GM12875 (cell line): ENCODE results near the gene FAAP100.

ENCODE experiments used
- H3K4me3 ChIP-seq: one replicate; pipeline ENCODE4 v1.5.1; 2011; ENCODE audit warnings: low read depth, low read length, control low read depth
- TF ChIP-seq, protein P1 (sequence below): IDR thresholded peaks from 2 replicates; pipeline ENCODE4 v1.5.1; 2011; ENCODE audit warnings: low read depth, mild to moderate bottlenecking, control low read depth, inconsistent platforms, low read length, moderate library complexity, borderline replicate concordance; ENCODE audit not compliant: insufficient read depth

Gene FAAP100

DNA sequence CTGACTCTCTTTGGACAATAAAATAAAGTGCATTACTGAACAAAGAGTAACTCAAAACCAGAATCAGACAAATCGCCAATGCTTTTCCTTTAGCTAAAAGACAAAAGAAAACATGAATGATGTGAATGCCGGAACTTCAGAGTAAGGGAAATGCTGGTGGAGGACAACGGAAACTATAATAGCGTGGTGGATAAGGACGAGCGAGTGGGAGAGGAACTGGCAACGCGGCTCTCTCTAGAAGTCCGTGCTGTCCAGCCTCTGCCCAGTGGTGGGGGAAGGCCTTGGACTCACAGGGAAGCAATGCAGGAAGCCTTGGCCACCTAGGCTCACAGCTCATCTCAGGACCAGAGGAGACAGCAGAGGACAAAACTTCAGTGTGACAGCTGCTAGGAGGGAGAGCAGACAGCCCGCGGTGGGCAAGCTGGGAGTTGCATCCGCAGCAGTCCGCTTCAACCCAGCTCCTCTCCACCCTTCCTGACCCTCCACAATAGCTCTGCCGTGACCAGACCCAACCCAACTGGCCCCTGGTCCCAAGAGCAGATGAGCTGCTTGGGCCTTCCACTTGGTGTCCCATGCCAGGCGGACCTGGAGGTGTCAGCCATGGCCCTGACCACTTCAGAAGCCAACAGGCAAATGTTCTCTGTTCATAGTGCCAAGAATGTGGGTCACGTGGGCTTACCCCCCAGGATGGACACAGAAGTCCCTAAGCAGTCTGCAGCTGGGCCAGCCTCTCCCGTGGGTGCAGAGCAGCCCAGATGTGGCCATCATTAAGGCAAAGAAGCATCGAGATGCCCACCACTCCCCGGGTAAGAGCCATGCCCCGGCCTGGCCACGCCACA lies 5.3 kb upstream of the FAAP100 start:
- H3K4me3 ChIP-seq = no peak overlapping the region
- TF ChIP-seq, protein P1, sequence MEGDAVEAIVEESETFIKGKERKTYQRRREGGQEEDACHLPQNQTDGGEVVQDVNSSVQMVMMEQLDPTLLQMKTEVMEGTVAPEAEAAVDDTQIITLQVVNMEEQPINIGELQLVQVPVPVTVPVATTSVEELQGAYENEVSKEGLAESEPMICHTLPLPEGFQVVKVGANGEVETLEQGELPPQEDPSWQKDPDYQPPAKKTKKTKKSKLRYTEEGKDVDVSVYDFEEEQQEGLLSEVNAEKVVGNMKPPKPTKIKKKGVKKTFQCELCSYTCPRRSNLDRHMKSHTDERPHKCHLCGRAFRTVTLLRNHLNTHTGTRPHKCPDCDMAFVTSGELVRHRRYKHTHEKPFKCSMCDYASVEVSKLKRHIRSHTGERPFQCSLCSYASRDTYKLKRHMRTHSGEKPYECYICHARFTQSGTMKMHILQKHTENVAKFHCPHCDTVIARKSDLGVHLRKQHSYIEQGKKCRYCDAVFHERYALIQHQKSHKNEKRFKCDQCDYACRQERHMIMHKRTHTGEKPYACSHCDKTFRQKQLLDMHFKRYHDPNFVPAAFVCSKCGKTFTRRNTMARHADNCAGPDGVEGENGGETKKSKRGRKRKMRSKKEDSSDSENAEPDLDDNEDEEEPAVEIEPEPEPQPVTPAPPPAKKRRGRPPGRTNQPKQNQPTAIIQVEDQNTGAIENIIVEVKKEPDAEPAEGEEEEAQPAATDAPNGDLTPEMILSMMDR = no peak

DNA sequence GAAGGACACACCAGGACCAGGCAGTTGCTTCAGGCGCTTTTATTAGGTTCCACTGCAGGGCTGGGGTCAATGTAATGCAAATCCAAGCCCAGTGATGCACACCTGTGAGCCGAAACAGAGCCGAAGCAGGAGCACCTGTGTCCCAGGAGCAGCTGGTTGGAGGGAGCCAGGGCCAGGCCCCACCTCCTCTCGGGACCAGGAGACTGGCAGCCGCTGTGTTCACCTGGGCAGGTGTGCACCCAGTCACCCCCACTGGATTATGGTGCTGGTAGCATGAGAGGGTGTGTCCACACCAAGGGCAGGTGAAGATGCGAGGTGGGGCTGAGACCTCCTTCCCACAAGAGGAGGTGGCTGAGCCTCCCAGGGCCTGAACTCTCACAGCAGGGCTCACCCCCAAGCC lies 4.7 kb upstream of the FAAP100 start:
- no peak overlapping the region for H3K4me3 ChIP-seq
- TF ChIP-seq, protein P1 = no peak

DNA sequence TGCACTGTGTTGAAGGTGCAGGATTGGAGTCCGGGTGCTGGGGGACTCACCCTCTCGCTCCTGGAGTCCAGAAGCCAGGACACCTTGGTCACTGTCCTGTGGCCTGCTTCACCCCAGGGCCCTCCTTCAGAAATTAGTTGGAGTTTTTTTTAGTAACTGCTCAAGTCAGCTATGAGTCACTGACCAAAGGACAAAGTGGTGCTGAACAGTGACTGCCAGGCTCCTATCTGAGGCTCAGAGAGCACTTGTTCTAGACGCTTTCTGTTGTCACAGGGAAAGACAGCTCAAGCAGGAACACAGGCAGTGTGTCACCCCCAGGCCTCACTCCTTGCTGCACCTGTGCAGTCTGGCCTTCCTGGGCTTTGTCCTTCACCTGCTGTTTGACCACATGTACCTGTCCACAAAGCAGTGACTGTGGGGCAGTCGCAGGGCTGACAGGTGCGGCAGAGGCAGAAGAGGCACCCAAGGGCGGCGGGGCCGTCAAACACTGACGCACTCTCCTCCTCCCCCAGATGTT lies 4.1 kb upstream of the FAAP100 start:
- TF ChIP-seq, protein P1 = no peak
- H3K4me3 ChIP-seq = no peak overlapping the region

DNA sequence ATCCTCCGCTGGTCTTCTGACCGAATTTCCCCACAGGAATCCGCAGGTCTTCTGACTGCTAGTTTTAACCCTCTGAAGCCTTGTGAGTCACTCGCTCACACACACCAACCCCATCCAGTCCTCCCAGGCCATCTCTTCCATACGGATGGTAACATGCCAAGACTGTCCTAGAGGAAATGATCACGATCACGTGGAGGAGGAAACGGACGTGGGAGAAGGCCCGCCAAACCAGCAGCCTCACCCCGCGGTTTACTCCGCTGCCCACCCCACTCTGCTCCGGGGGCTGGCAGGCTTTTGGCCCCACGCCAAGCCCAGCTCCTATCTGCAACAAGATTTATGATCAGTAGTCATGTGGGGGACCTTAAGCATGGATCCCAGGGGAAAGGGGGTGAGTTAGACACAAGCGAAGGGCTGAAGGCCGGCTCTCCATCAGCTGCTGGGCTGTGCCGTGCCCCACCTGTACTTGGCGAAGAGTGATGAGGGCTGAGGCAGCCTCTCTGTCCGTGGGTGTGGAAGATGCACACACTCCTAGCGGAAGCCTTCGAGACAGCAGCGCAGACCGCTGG lies 1.5 kb upstream of the FAAP100 start:
- peak overlapping the region; percentile 91 for H3K4me3 ChIP-seq
- TF ChIP-seq, protein P1 = no peak

DNA sequence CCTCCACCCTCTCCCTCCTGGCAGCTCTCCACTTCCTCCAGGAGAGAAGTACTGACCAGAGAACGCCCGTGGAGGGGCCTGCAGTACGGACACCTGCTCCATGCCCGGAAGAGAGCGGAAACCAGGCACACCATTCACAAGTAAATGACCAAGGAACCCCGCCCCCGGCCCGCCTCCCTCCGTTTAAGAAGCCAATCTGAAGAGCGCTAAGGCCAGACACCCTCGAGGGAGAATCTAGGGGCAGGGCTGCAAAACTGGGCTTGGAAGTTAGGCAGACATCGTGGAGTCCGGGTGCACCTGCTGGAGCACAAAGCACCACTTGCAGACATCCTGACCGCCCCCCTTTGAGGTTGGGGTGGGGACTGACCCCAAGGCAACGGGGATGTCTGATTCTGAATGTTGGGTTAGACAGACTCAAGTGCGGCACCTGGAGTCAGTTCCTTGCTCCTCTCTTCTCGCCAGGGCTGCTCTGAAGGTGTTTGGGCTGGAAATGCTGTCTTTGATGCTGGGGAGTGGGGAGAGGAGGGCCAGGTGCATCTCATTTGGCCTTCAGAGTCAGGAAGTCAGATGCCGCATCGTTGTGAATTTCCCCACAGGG lies 964 bp upstream of the FAAP100 start:
- peak overlapping the region; percentile 91 for H3K4me3 ChIP-seq
- TF ChIP-seq, protein P1 = peak; percentile 19; the same call in 1 of the 2 replicates

DNA sequence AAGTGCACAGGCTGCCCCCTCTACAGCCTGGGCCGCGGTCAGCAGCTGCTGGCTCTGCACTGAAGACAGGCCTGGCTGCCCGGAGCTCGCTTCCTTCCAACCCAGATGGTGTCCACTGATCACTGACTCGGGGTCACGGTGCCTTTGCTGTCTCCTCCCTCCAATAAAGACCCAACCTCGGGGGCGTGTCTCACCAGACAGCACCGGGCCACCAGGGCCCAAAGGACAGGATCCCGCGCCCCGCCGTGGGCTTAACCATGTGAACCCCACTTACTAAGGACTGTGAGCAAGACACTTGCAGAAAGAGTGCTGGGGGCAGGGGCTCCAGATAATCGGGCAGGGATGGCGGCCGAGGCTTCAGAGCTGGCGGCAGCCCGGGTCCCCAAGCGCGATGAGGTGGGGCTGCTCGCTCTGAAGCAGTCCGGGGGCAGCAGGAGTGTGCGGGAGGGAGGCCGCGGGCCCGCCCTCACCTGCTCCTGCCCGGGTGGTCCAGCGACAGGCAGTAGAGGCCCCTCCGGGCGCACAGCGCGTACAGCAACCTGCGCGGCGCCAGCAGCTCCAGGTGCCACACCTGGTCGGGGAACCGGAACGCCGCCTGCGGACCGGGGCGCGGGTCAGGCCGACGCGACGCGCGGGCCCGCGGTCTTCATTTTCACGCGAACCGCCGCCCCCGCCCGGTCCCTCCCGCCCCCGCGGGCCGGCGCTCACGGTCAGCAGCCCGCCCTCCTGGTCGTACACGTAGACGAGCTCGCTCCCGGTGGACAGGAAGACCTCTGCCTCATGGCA lies 502 bp downstream of the FAAP100 start:
- TF ChIP-seq, protein P1 = no peak
- peak overlapping the region; percentile 91 for H3K4me3 ChIP-seq
